LoVo (cell line): ENCODE results near the gene PRIMPOL.
"Not testable (repeated sequence)": the region's sequence is repeated elsewhere in the genome, so short reads cannot be mapped to it uniquely, and the experiment has no call there.

Experiments
- DNase-seq: peaks from one replicate; pipeline ENCODE4 v3.0.0-alpha.2; 2016; ENCODE audit warnings: low spot score

PRIMPOL gene

DNA sequence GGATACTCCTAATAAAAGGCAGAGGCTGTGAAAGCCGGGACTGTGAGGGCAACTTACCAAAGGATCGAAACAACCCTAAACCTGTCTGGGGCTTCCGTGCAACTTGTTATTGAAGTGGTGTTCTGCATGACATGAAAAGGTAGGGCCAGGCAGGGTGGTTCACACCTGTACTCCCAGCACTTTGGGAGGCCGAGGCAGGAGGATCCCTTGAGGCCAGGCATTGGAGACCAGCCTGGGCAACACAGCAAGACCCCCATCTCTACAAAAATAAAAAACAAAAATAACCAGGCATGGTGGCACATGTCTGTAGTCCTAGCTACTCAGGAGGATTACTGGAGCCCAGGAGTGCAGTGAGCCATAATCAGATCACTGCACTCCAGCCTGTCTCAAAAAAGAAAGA is 12.6 kb upstream of the PRIMPOL start:
- no peak for DNase-seq

DNA sequence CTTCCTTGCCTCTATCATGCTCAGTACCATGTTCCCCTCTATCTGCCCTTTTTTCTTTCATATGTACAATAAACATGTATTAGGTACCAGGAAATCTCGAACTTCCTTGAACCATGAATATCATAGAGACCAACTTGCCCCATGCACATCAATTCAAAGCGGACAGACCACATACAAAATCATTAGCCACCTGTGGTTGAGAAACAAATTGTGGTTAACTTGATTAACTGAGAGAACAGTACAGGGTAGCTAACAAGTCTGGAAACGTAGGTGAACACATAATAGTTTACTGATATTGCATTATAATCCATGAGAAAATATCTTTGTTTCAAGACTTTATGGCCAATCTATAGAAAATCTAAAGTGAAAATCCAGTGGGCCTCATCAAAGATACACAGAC is 8.5 kb upstream of the PRIMPOL start:
- DNase-seq = no peak

DNA sequence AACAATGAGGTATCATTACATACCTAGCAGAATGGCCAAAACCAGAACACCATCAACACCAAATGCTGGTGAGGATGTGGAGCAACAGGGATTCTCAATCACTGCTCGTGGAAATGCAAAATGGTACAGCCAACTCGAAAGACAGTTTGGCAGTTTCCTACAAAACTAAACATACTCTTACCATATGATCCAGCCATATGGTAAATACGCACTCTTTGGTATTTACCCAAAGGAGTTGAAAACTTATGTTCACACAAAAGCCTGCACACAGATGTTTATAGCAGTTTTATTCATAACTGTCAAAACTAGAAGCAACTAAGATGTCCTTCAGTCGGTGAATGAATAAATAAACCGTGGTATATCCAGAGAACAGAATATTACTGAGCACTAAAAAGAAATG is 8.1 kb upstream of the PRIMPOL start:
- no peak for DNase-seq

DNA sequence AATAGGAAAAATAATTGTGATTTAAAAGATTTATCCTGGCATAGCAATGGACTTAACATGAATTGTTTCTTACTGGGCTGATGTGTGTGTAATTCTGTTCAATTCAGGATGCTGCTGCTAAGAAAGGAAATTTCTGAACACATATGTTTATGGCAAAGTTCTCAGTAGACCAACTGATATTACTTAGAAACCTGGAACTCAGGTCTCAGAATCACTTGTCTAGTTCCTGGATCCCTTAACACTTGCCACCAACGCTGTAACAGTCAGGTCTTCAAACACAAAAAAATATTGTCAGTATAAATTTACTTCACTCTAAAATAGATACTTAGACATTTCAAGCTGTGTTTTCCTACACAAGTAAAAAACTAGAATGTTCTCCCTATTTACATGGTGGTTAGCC is 5.8 kb upstream of the PRIMPOL start:
- DNase-seq = no peak

DNA sequence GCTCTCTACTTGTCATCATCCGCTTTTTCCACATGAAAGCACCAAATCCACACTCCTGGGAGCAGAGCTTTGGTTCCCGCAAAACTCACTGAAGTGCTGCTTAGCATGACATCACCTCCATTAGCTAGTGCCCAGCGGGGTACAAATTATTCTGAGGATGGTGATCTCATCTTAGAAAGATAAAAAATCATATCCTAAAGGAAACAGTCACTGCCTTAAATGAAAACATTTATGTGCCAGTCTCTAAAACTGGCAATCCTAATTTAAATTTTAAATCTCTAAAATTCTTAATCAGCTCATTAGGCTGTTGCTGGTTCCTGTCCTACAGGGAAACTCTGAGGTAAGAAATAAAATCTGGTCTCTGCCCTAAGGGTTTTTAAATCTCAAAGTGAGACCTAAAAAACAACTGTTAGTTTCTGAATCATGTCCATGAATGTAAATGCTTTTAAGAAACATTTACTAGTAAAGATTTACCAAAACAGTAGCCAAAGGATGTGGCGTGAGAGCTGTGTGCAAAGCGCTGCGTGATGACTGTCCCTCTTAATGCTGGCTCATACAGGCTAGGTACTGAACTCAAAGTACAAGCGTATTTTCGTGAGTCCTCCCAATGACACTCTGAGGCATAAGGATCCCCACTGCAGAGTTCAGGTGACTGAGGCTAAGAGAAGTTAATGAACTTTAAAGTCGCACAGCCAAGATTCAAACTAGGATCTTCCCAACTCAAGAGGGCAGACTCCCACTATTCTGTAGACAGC is 4.8 kb upstream of the PRIMPOL start:
- no peak for DNase-seq

DNA sequence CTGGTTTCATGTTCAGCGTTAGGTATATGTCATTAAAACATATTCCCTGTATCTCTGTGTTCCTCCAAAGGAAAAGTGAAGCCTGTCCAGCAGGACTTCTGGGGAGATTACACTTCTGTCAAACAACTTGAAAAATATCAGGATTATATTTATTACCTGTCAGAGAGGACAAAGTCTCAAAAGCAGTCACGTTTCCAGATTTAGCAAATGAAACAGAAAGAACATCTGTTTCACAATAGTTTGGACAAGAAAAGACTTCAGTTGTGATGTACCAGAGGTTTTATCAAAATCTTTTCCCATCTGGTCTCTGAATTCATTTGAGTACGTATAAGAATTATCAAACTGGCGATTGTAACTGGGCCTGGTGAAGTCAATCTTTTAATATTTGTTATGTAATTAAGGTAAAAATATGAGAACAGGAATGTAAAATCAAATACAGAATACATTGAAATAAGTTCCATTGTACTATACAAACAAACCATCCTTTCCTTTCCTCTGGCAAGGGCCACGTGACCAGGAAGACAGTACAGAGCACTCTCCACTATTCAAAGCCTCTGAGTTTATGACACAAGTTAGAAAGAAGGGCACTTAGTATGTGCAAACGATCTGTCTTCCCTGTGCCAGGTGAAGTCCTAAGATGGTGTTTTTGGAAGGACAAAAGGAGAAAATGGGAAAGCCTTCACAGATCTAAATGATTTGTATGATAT is 3.5 kb upstream of the PRIMPOL start:
- no peak for DNase-seq

DNA sequence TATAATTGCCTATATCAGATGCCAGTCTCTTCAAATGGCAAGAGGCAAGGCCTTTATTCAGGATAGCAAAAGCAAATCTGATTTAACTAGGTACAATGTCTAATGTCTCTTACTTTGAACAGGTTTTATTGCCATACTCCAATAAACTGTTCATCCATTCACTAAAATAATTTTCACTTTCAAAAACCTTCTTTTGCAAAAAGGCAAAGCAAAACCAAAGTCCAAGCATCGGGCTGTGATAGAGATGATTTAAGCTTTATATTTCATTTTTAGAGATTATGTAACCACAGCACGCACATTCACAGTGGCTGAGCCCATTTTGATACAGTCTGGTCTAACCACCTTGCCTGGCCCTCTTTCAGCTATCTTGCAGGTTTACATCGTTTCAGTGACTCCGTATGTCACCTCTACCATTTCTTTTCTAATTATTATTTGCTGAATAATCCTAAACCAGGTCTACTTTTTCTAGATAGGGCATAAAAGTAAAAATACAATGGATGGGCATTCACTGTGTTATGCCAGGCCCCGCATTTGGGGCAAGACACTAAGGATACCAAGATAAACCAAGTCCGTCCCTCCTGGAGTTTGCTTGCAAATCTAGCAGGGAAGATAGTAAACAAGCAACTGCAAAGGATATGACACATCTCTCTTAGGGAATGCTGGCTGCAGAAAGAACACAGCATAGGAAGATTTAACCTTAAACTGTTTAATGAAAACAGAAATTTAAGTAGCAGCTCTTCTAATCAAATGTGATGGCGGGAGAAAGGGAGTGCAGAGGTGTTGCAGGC is 2.1 kb upstream of the PRIMPOL start:
- no peak for DNase-seq

DNA sequence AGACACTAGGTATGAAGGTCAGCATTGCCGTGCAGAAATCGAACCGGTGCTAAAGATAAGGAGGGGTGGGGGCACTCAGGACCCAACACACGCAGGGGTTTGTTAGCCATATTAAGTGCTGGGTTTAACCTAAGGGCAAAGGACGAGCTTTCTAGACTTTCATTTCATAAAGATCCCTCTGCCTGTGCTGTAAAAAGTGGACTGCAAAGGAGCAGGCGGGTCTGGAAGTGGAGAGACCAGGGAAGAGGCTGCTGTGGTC is 1.6 kb upstream of the PRIMPOL start:
- no peak for DNase-seq

DNA sequence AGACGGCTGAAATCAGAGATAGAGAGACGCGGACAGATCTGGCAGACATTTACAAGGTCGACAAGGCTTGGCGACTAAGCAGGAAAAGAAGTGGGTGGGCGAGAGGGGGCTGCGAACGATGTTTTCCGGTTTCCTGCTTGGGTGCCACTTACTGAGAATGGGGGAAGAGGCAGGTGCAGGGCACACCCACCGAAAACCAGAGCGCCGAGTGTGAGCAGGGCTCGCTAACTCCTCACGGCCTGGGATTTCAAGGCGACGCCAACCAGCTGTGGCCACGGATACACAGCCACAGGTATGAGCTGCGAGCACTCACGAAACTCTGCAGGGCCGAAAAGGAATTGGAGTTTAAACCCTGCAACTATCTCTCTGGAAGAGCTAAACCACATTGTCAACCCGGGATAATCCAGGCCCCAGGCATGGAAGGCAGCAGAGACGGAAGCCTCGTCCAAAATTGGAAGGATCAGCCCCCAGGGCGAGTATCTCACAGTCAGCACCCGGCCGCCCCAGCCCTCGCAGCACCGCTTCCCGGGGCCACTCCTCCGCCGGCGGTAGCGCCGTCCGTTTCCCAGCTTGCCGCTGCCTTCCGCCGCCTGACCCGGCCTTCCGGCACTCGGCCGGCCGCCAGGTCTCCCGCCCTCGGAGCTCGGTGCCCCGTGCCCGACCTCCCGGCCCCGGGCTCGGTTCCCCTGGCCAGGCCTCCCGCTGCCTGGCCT is 1.1 kb upstream of the PRIMPOL start:
- DNase-seq = peak; percentile 20

DNA sequence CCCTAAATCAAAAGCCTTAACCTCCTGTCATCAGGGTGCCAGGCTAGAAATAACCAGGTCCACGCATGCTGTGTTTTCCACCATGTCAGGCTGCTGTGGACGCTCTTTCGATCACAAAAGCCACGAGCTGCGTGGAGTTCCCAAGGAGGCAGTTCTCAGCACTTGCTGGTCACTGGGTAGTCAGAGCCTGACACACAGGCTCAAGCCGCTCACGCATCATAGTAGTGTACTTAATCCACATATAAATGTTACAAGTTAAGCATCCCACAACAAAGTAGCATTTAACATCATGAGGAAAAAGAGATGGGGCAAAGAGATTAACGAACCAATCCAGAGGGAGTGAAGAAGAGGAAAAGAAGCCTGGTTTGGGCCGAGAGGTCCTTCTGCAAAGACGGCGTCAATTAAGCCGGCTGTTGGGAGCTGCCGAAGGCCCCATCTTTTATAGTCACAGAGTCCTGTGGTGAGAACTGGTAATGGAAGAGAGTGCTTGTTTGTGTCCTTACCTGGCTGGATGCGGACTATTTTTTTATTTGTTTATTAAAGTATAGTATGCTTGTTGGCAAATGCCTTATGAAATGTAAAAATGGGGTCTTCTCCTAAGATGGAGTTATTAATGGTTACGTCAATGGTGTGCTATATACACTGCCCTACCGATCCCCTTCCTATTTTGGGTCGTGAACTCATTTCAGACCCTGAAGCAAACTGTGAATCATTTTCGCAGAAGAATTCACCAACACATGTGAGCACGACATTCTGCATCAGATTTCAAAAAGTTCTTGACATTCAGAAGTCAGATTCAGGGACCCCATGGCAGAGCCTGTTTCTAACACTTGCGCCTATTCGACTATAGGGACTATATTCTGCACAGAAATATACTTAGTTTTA is 675 bp downstream of the PRIMPOL start:
- peak; percentile 14 for DNase-seq

DNA sequence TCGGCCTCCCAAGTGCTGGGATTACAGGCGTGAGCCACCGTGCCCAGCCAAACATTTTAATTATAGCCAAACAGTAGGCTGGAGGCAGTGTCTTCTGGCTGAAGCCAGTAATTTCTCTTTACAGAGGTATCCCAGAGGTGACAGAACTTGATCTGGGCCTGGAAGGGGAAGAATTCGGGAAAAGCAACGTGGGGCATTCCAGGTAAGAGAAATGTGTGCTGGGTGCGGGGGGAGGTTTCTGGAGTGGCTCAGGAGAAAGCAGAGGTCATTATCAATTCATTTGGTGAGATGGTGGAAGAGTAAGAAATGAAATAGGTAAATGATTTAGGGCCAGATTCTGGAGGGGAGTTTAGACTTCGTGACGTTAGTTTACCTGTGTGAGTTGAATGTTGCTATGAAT is 2.4 kb downstream of the PRIMPOL start:
- DNase-seq = no peak

DNA sequence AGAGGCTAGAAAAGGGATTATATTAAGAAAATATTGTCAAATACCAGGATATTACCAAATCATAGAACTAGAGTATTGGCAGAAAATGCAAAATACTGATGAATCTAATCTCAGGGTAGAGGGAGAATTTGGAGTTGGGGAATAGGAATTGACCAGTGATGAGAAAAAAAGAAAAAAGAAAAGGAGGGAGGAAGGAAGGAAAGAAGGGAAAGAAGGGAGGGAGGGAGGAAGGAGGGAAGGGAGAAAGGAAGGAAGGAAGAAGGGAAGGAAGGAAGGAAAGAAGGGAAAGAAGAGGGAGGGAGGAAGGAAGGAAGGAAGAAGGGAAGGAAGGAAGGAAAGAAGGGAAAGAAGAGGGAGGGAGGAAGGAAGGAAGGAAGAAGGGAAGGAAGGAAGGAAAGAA is 3.1 kb downstream of the PRIMPOL start:
- not testable (repeated sequence) for DNase-seq

DNA sequence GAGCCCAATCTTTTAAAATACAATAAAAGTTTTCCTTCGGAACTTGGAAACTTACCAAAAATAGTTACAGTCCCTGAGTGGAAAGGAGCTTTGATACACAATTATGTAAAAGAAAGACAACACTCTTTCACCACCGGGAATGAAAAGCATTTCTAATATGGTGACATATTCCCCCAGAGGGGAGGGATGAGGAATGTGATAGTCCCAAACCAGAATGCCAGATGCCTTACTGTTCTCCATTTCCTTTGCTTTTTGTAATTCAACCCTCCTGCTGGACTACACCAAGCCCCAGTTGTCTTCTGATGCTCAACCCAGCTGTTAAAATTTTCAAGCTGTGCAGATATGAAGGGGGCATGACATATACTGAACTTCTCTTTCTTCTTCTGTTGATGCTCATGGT is 4.1 kb downstream of the PRIMPOL start:
- DNase-seq = no peak

DNA sequence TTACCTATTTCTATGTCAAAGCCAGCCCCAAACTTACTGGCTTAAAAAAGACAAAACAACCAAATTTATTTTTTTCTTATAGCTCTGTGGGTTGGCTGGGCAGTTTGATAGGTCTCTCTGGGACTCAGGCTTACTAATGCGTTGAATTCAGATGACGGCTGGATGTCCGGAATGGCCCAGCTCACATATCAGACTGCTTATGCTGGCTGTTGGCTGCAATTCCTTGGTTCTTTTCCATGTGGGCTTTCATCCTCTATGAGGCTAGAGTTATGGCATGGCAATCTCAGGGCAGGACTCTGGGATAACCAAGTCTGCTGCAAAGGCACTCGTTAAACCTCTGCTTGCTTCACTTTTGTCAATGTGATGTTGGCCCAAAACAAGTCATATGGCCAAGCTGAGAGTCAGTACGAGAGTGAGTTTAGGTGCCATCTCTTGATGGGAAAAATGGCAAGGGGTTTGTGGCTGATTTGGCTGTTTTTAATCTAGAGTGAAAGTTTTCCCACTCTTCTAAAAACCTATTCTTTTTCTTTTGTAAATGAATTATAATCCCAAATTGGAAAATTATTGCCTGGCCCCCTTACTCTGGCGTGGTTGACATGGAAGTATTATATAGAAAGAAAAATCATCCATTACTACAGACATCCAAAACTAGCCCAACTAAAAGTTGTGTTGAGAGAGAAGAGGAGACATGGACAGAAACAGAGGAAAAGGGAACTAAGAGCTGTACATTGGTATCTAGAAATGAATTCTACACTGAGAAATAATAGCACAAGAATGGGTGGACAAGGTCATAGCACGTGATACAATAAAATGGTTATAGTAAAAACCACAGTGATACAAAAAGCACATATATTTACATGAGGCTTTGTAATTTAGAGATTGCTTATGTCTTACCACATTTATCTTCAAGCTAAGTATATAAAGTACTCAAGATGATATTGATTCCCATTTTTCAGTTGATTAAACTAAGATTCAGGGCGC is 6.6 kb downstream of the PRIMPOL start:
- no peak for DNase-seq

DNA sequence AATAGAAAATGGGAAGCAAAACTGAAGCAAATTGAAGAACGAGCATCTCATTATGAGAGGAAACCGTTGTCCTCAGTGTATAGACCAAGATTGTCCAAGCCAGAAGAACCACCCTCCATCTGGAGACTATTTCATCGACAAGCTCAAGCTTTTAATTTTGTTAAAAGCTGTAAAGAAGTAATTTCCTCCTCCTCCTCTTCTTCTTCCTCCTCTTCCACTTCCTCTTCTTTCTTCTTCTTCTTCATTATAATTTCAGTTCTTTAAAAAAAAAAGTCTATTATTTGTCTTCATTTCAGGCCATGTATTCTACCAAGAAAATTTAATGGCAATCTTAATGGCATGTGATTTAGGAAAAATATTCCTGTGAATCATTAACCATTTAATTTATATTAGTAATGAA is 7.6 kb downstream of the PRIMPOL start:
- DNase-seq = no peak

DNA sequence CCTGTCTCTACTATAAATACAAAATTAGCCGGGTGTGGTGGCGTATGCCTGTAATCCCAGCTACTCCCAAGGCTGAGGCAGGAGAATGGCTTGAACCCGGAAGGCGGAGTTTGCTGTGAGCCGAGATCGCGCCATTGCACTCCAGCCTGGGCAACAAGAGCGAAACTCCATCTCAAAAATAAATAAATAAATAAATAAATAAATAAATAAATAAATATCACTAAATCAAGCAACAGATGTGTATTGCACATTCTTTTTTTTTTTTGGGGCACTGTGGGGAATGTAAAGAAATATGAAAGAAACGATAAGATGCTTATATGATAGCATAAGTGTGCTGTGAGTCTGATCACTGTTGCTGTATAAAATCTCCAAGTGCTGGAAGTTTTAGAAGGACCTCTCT is 8.3 kb downstream of the PRIMPOL start:
- not testable (repeated sequence) for DNase-seq

DNA sequence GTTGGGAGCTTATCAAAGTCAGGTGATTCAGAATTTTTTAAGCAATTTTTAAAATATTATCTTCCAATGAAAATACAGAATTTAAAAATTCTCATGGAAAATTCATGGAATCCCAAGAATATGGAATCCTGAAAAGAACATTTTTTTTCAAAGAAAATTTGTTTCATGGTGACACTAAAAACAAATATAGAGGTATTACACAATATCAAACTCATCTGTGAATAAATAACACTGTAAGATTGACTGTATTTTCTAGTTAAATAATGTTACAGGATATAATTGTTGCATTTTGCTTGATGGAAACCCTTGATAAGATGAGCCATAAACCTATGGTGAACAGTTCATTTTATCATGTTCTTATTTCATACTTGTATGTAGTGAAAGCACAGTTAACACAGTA is 11.4 kb downstream of the PRIMPOL start:
- DNase-seq = no peak

DNA sequence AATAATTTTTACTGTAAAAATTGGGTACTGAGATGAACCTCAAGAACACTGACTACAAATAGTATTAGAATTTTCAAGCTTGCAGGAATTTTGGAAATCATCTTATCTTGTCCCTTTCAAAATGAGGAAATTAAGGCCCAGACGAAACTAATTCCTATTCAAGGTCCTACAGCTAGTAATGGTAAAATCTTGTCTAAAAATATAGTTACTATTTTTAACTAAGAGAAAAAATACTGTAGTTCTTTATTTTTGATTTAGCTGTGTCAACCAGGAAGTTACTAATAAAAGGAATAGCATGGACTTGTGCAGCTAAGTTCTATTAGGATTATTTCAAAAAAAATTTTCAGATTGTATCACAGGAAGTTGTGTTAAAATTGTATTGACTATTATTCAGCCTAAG is 12.7 kb downstream of the PRIMPOL start:
- no peak for DNase-seq

DNA sequence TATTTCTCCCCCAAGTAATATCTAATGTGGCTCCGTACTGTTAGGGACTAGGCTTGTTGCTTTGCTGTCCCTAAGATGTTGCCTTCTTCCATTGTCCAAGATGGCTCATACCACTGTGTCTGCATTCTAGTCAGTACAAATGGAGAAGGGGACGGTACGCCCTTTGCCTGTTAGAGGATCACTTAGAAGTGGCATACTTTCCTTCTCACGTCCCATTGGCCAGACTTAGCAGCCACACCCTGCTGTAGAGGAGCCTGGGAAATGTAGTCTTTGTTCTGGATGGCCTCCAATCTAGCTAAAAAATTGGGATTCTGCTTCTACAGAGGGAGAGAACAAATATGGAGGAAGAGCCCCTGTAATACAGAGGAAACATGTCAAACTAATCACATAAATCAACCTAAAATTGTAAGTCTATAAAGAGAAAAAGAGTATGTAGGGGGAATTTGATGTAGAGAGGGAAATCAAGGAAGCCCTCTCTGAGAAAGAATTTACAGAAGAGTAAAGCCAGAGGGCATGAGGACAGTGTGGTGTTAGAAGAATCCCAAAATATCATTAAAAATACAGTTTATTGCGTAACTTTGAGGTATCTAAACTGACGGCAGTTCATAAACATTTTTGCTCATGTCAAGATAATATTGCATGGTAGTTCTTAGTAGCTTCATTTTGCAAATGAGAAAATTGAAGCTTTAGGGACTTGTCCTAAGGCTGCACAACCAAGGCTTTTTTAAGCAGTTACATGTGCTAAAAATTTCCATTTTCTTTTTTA is 15.1 kb downstream of the PRIMPOL start:
- no peak for DNase-seq

DNA sequence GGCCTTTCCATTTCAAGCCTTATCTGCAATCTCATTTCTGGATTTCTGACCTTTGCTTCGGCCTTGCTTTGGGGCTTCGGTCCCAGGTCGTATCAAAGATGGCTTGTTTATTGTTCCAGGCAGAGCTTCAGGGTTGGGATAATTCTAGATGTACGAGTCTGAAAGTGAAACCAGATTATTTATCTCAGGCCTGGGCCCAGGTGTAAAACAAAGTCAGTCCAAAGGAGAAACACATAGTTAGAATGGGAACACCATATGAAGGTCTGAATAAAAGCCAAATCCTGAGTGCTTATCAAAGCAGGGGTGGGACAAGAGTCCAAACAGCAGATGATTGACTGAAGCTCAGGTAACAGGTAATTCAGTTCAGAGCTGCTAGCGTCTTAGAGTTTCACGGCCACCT is 17.1 kb downstream of the PRIMPOL start:
- DNase-seq = no peak
